ENCODE data around the gene COL11A1.

Gene COL11A1

GRCh38 chr1:102884238-102884637 is 224.1 kb downstream of the COL11A1 start:
- no peaks in the 10 kb centered on the region for H3K27me3 ChIP-seq (ENCODE audit: control insufficient read depth, low read length)
- no peaks in the 10 kb centered on the region for H3K9me3 ChIP-seq (ENCODE audit: control insufficient read depth, insufficient read depth, low read length)
- H3K4me3 ChIP-seq (ENCODE audit: low read length) = no peak overlapping the region
- no peaks in the 10 kb centered on the region for H4K20me1 ChIP-seq (ENCODE audit: control insufficient read depth, insufficient read depth, low read depth, low read length)
- no peaks in the 10 kb centered on the region for H3F3A ChIP-seq (ENCODE audit: control insufficient read depth, insufficient read depth)
- no peak for TF ChIP-seq EZH2phosphoT487 (IDR thresholded peaks at IDR 0.05; ENCODE audit: borderline replicate concordance, low read length)
- no peak for TF ChIP-seq CTCF (IDR thresholded peaks at IDR 0.05; ENCODE audit: low read depth, low read length, poor library complexity, severe bottlenecking)
- H3K4me1 ChIP-seq (ENCODE audit: control insufficient read depth, low read length) = no peaks in the 10 kb centered on the region
- no peak overlapping the region for H3K27ac ChIP-seq (ENCODE audit: low read depth, low read length)
- no peak overlapping the region for H3K4me2 ChIP-seq (ENCODE audit: low read length)
- no peaks in the 10 kb centered on the region for H3K36me3 ChIP-seq (ENCODE audit: control insufficient read depth, low read length)
- H3K9me2 ChIP-seq (replicated peaks; ENCODE audit: control insufficient read depth, low read length) = no peaks in the 10 kb centered on the region; the same call in 1 of the 2 replicates
- H3K79me2 ChIP-seq (ENCODE audit: control insufficient read depth, low read length) = no peaks in the 10 kb centered on the region

GRCh38 chr1:102879439-102879993 is 228.8 kb downstream of the COL11A1 start:
- Histone ChIP-seq H3K4me2 (ENCODE audit: low read length) (no peak overlapping the region), H4K20me1 (ENCODE audit: control insufficient read depth, insufficient read depth, low read depth, low read length) (no peaks in the 10 kb centered on the region)

GRCh38 chr1:102875756-102876155 is 232.6 kb downstream of the COL11A1 start:
- no peak overlapping the region for H3K4me3 ChIP-seq (ENCODE audit: low read length)
- no peaks in the 10 kb centered on the region for H3K4me1 ChIP-seq (ENCODE audit: control insufficient read depth, low read length)
- no peaks in the 10 kb centered on the region for H4K20me1 ChIP-seq (ENCODE audit: control insufficient read depth, insufficient read depth, low read depth, low read length)
- H3K36me3 ChIP-seq (ENCODE audit: control insufficient read depth, low read length) = no peaks in the 10 kb centered on the region
- H3K9me2 ChIP-seq (replicated peaks; ENCODE audit: control insufficient read depth, low read length) = no peaks in the 10 kb centered on the region
- H3K79me2 ChIP-seq (ENCODE audit: control insufficient read depth, low read length) = no peaks in the 10 kb centered on the region
- TF ChIP-seq CTCF (IDR thresholded peaks at IDR 0.05; ENCODE audit: low read depth, low read length, poor library complexity, severe bottlenecking) (no peak), EZH2phosphoT487 (IDR thresholded peaks at IDR 0.05; ENCODE audit: borderline replicate concordance, low read length) (no peak)
- H3K27ac ChIP-seq (ENCODE audit: low read depth, low read length) = no peak overlapping the region
- H3F3A ChIP-seq (ENCODE audit: control insufficient read depth, insufficient read depth) = no peaks in the 10 kb centered on the region
- H3K4me2 ChIP-seq (ENCODE audit: low read length) = no peak overlapping the region
- no peaks in the 10 kb centered on the region for H3K9me3 ChIP-seq (ENCODE audit: control insufficient read depth, insufficient read depth, low read length)
- H3K27me3 ChIP-seq (ENCODE audit: control insufficient read depth, low read length) = no peaks in the 10 kb centered on the region

More at GRCh38 chr1:102879439-102879993, 228.8 kb downstream of the COL11A1 start:
- H3K27ac ChIP-seq (ENCODE audit: low read depth, low read length) = no peak overlapping the region
- no peaks in the 10 kb centered on the region for H3K36me3 ChIP-seq (ENCODE audit: control insufficient read depth, low read length)
- no peaks in the 10 kb centered on the region; the same call in 1 of the 2 replicates for H3K9me2 ChIP-seq (replicated peaks; ENCODE audit: control insufficient read depth, low read length)
- no peak overlapping the region for H3K4me3 ChIP-seq (ENCODE audit: low read length)
- no peaks in the 10 kb centered on the region for H3K79me2 ChIP-seq (ENCODE audit: control insufficient read depth, low read length)
- H3K9me3 ChIP-seq (ENCODE audit: control insufficient read depth, insufficient read depth, low read length) = no peaks in the 10 kb centered on the region
- no peak for TF ChIP-seq CTCF (IDR thresholded peaks at IDR 0.05; ENCODE audit: low read depth, low read length, poor library complexity, severe bottlenecking)
- no peak for TF ChIP-seq EZH2phosphoT487 (IDR thresholded peaks at IDR 0.05; ENCODE audit: borderline replicate concordance, low read length)
- no peaks in the 10 kb centered on the region for H3K27me3 ChIP-seq (ENCODE audit: control insufficient read depth, low read length)
- no peaks in the 10 kb centered on the region for H3K4me1 ChIP-seq (ENCODE audit: control insufficient read depth, low read length)
- H3F3A ChIP-seq (ENCODE audit: control insufficient read depth, insufficient read depth) = no peaks in the 10 kb centered on the region

Measured in DOHH2 (cell line).